Measurements from ENCODE around the gene TMEM222. TPM values are rescaled to one million over a fixed set of nuclear protein-coding genes. Genes with fewer than 3 reads are reported as not detected.

TMEM222 gene, protein sequence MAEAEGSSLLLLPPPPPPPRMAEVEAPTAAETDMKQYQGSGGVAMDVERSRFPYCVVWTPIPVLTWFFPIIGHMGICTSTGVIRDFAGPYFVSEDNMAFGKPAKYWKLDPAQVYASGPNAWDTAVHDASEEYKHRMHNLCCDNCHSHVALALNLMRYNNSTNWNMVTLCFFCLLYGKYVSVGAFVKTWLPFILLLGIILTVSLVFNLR
- 19.9 and 21.7 TPM in 2 replicates for total RNA-seq (2012; rRNA removed)
- polyA plus RNA-seq (2012; rRNA removed), result 54.1 and 56.4 TPM in 2 replicates
- polyA plus RNA-seq (2012; cell fraction: cytosol; rRNA removed), result 29.4 and 68.9 TPM in 2 replicates
- 44.0 and 87.8 TPM in 2 replicates for polyA plus RNA-seq (2012; cell fraction: nucleus; rRNA removed; ENCODE audit: low replicate concordance)
- percentile 77 among the genes with signal in this experiment for Bru-seq, nascent RNA
- BruChase-seq, experiment 1, labeled RNA remaining after a 6-hour chase, result percentile 79 among the genes with signal in this experiment
- percentile 73 among the genes with signal in this experiment for BruChase-seq, experiment 2, labeled RNA remaining after a 2-hour chase
- long read RNA-seq, transcript TMEM222-211 (6 exons, 1,613 nt), result major isoform, 33 of 49 reads
- long read RNA-seq, partial matches to known transcripts, result 9 of 49 reads
- long read RNA-seq, other reads (novel, unspliced or antisense), result 6 of 49 reads

DNA sequence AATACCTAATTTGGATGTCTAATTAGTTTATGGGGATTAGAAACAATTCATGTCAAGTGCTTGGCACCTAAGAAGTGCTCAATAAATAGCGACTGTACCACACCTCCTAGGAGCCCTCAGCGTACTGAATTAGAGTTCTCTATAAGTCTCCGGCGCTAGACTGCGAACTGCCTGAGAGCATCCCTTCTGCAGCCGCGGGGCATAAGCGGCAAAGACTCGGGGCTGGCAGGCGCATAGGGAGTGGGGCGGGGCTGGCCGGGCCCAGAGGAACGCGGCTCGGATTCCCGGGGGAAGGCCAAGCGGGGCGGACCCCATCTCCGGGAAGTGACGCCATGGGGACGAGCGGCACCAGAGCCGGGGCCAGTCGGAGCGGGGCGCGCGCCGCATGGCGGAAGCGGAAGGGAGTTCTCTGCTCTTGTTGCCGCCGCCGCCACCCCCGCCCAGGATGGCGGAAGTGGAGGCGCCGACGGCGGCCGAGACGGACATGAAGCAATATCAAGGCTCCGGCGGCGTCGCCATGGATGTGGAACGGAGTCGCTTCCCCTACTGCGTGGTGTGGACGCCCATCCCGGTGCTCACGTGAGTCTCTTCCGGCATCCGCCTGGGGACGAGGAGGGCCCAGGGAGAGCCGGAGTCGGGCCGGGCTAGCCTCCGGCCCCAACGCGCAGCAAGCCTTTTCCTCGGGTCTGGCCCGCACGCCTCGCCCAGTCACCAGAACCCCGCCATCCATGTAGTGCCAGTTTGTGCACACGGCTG lies at the start of gene TMEM222:
TSS of gene TMEM222 (plus strand) at position 351 of the 756 bp plus-strand sequence. CDS start at position 386, 35 bp downstream.
- ChIA-PET CTCF (no interaction called here), POLR2A (ENCODE audit: unreplicated experiment) (interaction anchor here (0.7 kb wide), 1 partner anchor 44 kb away, joined by 3 read pairs; the partner anchor contains the start of gene MAP3K6)
- Histone ChIP-seq H4K20me1 (ENCODE audit: insufficient read depth, low read length) (peaks cover 5% of the 10 kb centered on the region; the same call in 1 of the 2 replicates), H3K4me1 (ENCODE audit: control insufficient read depth, insufficient read depth, low read length) (peaks cover 6% of the 10 kb centered on the region), H2BK5ac (ENCODE audit: low read depth, low read length, poor library complexity, severe bottlenecking) (peak within 1 kb of the TSS; percentile 92), H2BK15ac (ENCODE audit: low read depth, low read length) (peak within 1 kb of the TSS; percentile 73; the same call in 2 of the 3 replicates), H3K9me3 (ENCODE audit: control insufficient read depth, insufficient read depth, low read length) (no peaks in the 10 kb centered on the region), H2AK5ac (ENCODE audit: low read depth, low read length) (peak within 1 kb of the TSS; percentile 99), H3K27me3 (ENCODE audit: control insufficient read depth, insufficient read depth, low read length) (no peaks in the 10 kb centered on the region), H3K27ac (ENCODE audit: insufficient read depth, low read length) (peak within 1 kb of the TSS; percentile 96), H4K8ac (ENCODE audit: low read depth in 2 of 2, low read length in 2 of 2) (peak within 1 kb of the TSS; percentile 99), H3K18ac (ENCODE audit: low read depth, low read length) (peak within 1 kb of the TSS; percentile 69), H4K91ac (ENCODE audit: insufficient read depth, low read depth, low read length) (peak within 1 kb of the TSS; percentile 95), H3K9me1 (ENCODE audit: insufficient read depth, low read length) (peaks cover 7% of the 10 kb centered on the region; the same call in 1 of the 2 replicates), H2AFZ (replicated peaks; ENCODE audit: low read length, poor library complexity) (peak within 1 kb of the TSS; percentile 99), H3K9ac (ENCODE audit: low read depth, low read length) (peak within 1 kb of the TSS; percentile 99), H2BK120ac (ENCODE audit: low read depth, low read length) (peak within 1 kb of the TSS; percentile 70), H2BK20ac (ENCODE audit: low read depth, low read length) (peak within 1 kb of the TSS; percentile 46; the same call in 1 of the 2 replicates), H3K56ac (ENCODE audit: extremely low read depth, insufficient read depth, low read length) (peak within 1 kb of the TSS; percentile 83), H3K36me3 (ENCODE audit: control insufficient read depth, insufficient read depth, low read length) (peaks cover 16% of the 10 kb centered on the region), H3K4me2 (ENCODE audit: low read depth, low read length) (peak within 1 kb of the TSS; percentile 99), H3K23ac (ENCODE audit: low read depth, low read length) (peak within 1 kb of the TSS; percentile 92), H3K4me3 (ENCODE audit: insufficient read depth, low read depth, low read length) (peak within 1 kb of the TSS; percentile 97), H2AK9ac (replicated peaks; ENCODE audit: low read depth, low read length, poor library complexity) (peak within 1 kb of the TSS; percentile 98), H3K79me1 (ENCODE audit: low read depth in 1 of 2, low read length in 2 of 2) (peaks cover 18 to 41% of the 10 kb centered on the region in 2 experiments), H3K14ac (replicated peaks; ENCODE audit: low read depth, low read length) (peak within 1 kb of the TSS; percentile 98), H4K5ac (ENCODE audit: low read depth, low read length) (peak within 1 kb of the TSS; percentile 99), H3K4ac (ENCODE audit: low read depth, low read length) (peak within 1 kb of the TSS; percentile 98)
- intact Hi-C loops (cut with micrococcal nuclease), result no loop called here
- 0% methylated on average over 50 of the region's 67 CpGs; no CpG with 5 or more reads in 1 of the 2 experiments for WGBS, 2 experiments (ENCODE audit: extremely low coverage in 2 of 2, insufficient read length in 1 of 2)
- dilution Hi-C loops (cut with HindIII; ENCODE audit: low sequenced_read_pairs, unreplicated experiment), result no loop called here
- BruUV-seq (replicated peaks), result no TSS peak
- in situ Hi-C loops (cut with MboI; ENCODE audit: low sequenced_read_pairs), result no loop called here
- ATAC-seq (ENCODE audit: low read depth) (peak; percentile 99), DNase-seq (peak; percentile 95)
- TF ChIP-seq RFX5 (IDR thresholded peaks at IDR 0.05; ENCODE audit: low read depth, low read length), result no peak
- TF ChIP-seq, protein P1, sequence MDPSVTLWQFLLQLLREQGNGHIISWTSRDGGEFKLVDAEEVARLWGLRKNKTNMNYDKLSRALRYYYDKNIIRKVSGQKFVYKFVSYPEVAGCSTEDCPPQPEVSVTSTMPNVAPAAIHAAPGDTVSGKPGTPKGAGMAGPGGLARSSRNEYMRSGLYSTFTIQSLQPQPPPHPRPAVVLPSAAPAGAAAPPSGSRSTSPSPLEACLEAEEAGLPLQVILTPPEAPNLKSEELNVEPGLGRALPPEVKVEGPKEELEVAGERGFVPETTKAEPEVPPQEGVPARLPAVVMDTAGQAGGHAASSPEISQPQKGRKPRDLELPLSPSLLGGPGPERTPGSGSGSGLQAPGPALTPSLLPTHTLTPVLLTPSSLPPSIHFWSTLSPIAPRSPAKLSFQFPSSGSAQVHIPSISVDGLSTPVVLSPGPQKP (IDR thresholded peaks at IDR 0.05; ENCODE audit: borderline replicate concordance, low read depth, low read length), result no peak
- TF ChIP-seq MXI1 (IDR thresholded peaks at IDR 0.05; ENCODE audit: borderline replicate concordance, low read depth, low read length), result peak; percentile 84; the same call in 1 of the 2 replicates
- TF ChIP-seq CEBPB (IDR thresholded peaks at IDR 0.05; ENCODE audit: low read depth, low read length), result peak; percentile 97
- peak; percentile 93 for TF ChIP-seq BHLHE40 (IDR thresholded peaks at IDR 0.05; ENCODE audit: low read depth, low read length)
- TF ChIP-seq MAZ (IDR thresholded peaks at IDR 0.05; ENCODE audit: borderline replicate concordance, low read depth, low read length), result peak; percentile 89
- TF ChIP-seq SMC3 (IDR thresholded peaks at IDR 0.05; ENCODE audit: low read depth, low read length), result peak; percentile 16; the same call in 1 of the 2 replicates
- TF ChIP-seq, protein P2, sequence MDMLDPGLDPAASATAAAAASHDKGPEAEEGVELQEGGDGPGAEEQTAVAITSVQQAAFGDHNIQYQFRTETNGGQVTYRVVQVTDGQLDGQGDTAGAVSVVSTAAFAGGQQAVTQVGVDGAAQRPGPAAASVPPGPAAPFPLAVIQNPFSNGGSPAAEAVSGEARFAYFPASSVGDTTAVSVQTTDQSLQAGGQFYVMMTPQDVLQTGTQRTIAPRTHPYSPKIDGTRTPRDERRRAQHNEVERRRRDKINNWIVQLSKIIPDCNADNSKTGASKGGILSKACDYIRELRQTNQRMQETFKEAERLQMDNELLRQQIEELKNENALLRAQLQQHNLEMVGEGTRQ (IDR thresholded peaks at IDR 0.05; ENCODE audit: low read depth, low read length), result peak; percentile 54
- TF ChIP-seq, protein P3, sequence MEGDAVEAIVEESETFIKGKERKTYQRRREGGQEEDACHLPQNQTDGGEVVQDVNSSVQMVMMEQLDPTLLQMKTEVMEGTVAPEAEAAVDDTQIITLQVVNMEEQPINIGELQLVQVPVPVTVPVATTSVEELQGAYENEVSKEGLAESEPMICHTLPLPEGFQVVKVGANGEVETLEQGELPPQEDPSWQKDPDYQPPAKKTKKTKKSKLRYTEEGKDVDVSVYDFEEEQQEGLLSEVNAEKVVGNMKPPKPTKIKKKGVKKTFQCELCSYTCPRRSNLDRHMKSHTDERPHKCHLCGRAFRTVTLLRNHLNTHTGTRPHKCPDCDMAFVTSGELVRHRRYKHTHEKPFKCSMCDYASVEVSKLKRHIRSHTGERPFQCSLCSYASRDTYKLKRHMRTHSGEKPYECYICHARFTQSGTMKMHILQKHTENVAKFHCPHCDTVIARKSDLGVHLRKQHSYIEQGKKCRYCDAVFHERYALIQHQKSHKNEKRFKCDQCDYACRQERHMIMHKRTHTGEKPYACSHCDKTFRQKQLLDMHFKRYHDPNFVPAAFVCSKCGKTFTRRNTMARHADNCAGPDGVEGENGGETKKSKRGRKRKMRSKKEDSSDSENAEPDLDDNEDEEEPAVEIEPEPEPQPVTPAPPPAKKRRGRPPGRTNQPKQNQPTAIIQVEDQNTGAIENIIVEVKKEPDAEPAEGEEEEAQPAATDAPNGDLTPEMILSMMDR (conservative IDR thresholded peaks at IDR 0.05; ENCODE audit: low read depth, low read length), result peak; percentile 24; the same call in 1 of the 2 replicates

Data from IMR-90 (cell line).